ENCODE measurements around the gene VN1R4. TPM values are rescaled to one million over a fixed set of nuclear protein-coding genes. Genes with fewer than 3 reads are reported as not detected.
A peak's percentile ranks its signal among the peaks of the same experiment; 100 is the strongest.
"Not testable (repeated sequence)": the region's sequence is repeated elsewhere in the genome, so short reads cannot be mapped to it uniquely, and the experiment has no call there.

VN1R4 gene, protein sequence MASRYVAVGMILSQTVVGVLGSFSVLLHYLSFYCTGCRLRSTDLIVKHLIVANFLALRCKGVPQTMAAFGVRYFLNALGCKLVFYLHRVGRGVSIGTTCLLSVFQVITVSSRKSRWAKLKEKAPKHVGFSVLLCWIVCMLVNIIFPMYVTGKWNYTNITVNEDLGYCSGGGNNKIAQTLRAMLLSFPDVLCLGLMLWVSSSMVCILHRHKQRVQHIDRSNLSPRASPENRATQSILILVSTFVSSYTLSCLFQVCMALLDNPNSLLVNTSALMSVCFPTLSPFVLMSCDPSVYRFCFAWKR
- total RNA-seq, result not detected

DNA sequence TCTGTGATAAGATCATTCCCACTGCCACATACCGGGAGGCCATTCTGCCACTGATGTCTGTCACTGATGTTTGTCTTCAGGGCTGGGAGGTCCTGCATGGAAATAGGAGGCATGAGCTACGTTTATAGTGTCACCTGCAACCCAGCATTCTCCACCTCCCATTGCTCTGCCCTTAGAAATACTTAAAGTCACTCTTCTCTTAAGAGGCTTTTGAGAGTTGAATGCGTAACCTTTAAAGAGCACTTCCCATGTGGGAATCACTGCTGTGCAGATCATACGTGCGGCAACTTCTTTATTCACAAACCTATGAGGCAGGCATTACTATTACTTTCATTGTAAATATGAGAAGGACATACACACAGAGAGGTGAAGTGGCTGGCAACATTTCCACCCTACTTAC lies at the start of gene VN1R4:
Gene VN1R4, minus strand, starts transcription at position 101 of the 400 bp plus-strand sequence. Its CDS starts 58 bp downstream, at position 43.
- DNase-seq (ENCODE audit: low spot score), result not testable (repeated sequence)

- no peak for DNase-seq (ENCODE audit: low spot score)
Observed at GRCh38 chr19:53311897-53312296, 44.4 kb upstream of the VN1R4 start.

DNA sequence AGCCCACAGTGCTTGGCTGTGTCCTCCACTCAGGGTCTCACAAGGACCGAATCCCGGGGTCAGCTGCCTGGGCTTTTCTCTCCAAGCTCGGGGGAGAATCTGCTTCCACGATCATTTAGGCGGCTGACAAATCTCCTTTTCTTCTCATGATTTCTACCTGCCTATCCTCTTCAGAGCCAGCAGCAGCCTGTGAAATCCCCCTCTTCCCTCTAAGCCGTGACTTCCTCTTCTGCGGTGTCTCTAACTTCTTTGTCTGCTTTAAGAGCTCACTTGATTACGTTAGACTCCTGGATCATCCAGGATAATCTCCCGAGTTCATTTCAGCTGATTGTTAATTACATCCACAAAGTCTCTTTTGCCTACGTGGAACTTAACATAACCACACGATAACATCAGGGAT lies 43.5 kb upstream of the VN1R4 start:
- no peak for DNase-seq (ENCODE audit: low spot score)

- DNase-seq (ENCODE audit: low spot score), result peak; percentile 15
Observed at GRCh38 chr19:53308339-53308811, 40.9 kb upstream of the VN1R4 start.

GRCh38 chr19:53301341-53301740 lies 33.8 kb upstream of the VN1R4 start:
- DNase-seq (ENCODE audit: low spot score), result not testable (repeated sequence)

- no peak for DNase-seq (ENCODE audit: low spot score)
Observed at GRCh38 chr19:53294786-53295441, 27.4 kb upstream of the VN1R4 start.

- no peak for DNase-seq (ENCODE audit: low spot score)
Observed at GRCh38 chr19:53290758-53291549, 23.4 kb upstream of the VN1R4 start.

GRCh38 chr19:53285087-53285486 lies 17.6 kb upstream of the VN1R4 start:
- DNase-seq (ENCODE audit: low spot score), result no peak

DNA sequence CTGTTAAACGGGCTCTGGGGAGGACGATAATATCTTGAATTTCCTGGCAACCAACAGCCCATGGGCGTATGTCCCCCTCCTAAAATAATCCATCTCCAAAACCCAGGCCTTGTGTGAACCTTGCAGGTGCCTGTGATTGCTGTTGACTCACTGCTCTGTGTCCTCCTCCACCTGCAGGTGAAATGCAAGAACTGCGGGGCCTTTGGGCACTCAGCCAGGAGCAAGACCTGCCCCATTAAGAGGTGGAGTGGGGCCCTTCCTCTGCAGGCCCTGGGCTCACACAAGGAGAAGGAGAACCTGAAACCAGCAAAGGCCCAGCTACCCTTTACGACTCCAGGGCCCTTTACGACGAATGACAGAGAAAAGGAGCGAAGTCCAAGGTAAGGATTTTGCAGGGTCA lies 14.4 kb upstream of the VN1R4 start:
- DNase-seq (ENCODE audit: low spot score), result not testable (repeated sequence)

DNA sequence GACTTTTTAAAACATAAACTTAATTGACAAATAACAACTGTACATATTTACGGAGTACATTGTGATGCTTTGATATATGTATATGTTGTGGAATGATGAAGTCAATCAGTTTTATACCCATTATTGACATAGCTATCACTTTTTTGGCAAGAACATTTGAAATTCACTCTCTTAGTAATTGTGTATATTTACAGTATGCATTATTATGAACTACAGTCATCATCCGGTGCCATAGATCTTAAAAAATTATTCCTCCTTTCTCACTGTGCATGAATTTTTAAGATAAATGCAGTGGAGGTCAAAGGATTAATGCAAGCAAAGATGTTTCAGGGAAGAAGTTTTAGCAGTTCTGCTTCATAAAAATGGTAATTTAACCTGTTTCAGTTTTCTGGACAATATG lies 8.0 kb upstream of the VN1R4 start:
- no peak for DNase-seq (ENCODE audit: low spot score)

- DNase-seq (ENCODE audit: low spot score), result no peak
Observed at GRCh38 chr19:53272044-53272443, 4.5 kb upstream of the VN1R4 start.

- DNase-seq (ENCODE audit: low spot score), result not testable (repeated sequence)
Observed at GRCh38 chr19:53269861-53270260, 2.3 kb upstream of the VN1R4 start.

DNA sequence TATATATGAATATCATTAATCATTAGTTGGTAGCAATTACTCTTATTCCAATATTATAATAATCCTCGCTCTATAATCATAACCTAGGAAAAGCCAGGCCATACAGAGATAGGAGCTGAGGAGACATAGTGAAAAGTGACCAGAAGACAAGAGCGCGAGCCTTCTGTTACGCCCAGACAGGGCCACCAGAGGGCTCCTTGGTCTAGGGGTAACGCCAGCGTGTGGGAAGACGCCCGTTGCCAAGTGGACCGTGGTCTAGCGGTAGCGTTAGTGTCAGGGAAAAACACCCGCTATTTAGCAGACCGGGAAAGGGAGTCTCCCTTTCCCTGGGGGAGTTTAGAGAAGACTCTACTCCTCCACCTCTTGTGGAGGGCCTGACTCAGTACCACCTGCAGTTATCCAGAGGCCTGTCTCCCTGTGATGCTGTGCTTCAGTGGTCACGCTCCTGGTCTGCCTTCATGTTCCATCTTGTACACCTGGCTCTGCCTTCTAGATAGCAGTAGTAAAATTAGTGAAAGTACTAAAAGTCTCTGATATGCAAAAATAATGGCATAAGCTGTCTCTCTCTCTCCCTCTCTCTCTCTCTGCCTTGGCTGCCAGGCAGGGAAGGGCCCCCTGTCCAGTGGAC lies 9.7 kb downstream of the VN1R4 start, which contains the start of gene VN1R2:
Gene VN1R2, plus strand, starts transcription at position 578 of the 628 bp plus-strand sequence. CDS start 84 bp downstream, outside the sequence.
- not testable (repeated sequence) for DNase-seq (ENCODE audit: low spot score)

DNA sequence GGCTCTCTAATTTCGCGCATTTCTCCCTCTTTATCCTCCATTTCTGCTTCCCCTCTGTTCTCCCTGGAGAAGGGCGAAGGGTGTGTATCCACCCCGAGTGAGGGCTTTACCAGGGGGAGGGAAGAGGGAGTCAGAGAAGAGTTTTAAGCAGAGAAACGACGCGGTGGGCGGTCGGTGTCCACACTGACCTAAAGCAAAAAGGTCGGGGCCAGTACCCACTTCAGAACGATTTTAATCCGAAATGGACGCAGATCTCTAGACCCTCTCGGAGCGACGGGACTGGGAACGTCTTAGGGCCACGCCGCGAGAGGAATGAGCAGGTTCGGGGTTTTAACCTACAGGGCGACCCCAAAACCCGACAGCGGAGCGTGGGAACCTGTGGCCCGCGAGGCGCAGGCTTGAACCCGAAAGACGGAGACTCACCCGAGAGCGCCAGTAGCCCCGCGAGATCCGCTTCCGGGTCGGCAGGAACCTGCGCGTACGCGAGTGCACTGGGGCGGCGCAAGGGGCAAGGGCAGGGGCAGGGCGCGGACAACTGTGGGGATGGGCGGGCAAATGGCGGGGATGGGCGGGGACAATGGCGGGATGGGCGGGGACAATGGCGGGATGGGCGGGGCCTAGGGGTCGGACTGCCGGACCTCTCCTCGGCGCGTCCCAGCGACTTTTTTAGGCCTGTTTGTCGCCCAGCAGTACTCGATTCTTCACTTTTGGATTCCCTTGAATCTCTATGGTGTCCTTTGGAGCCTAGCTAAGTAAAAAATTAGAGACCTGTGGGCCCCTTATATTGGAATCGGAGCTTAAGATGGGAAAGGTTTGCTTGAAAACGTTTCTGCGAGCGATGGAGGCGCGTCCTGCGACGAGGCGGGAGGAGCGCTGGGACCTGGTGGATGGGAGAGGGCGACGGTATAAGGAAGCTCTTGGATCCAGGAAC lies 12.8 kb downstream of the VN1R4 start, which contains the start of gene ZNF677:
Gene ZNF677, minus strand, starts transcription at position 463 of the 931 bp plus-strand sequence. CDS start 3,323 bp downstream, outside the sequence.
- DNase-seq (ENCODE audit: low spot score), result peak; percentile 91

DNA sequence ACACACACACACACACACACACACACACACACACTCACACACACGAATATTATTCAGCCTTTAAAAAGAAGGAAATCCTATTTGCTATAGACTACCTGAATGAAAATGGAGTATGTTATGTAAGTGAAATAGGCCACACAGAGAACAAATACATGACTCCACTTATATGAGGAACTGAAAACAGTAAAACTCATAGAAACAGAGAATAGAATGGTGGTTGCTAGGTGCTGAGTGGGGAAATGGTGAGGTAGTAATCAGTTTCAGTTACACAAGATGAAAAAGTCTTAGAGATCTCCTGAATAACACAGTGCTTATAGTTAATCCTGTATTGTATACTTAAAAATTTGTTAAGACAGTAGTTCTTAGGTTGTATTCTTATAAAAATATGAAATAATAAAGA lies 21.0 kb downstream of the VN1R4 start:
- no peak for DNase-seq (ENCODE audit: low spot score)

DNA sequence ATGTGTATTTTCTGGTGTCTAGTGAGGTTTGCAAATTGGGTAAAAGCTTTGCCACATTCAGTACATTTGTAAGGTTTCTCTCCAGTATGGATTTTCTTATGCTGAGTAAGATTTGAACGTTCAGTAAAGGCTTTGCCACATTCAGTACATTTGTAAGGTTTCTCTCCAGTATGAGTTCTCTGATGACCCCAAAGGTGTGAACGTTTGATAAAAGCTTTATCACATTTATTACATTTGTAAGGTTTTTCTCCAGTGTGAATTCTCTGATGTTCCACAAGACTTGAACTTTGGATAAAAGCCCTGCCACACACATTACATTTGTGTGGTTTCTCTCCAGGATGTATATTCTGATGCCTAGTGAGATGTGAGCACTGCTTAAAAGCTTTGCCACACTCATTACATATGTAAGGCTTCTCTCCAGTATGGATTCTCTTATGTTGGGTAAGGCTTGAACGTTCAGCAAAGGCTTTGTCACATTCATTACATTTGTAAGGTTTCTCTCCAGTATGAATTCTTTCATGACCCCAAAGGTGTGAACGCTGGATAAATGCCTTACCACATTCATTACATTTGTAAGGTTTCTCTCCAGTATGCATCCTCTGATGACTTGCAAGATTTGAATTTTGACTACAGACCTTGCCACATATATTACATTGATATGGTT lies 30.3 kb downstream of the VN1R4 start:
- DNase-seq (ENCODE audit: low spot score), result no peak

GRCh38 chr19:53224606-53225005 lies 42.9 kb downstream of the VN1R4 start:
- no peak for DNase-seq (ENCODE audit: low spot score)

GRCh38 chr19:53222716-53223115 lies 44.8 kb downstream of the VN1R4 start:
- not testable (repeated sequence) for DNase-seq (ENCODE audit: low spot score)

Measured in mucosa of gallbladder (tissue), 1 donor.